B cell (primary cell): ENCODE measurements around the gene ZRSR2.

Source experiments
- EZH2 ChIP-seq: IDR thresholded peaks from 2 replicates; pipeline ENCODE4 v1.6.1; 2012; ENCODE audit warnings: borderline replicate concordance, low read depth, mild to moderate bottlenecking, moderate library complexity, low read length; ENCODE audit not compliant: insufficient read depth, poor library complexity, severe bottlenecking
- TF ChIP-seq, protein P1 (sequence below): fragments of 200-600 bp; IDR thresholded peaks from one replicate; pipeline ENCODE4 v1.8.0; 2022; ENCODE audit warnings: antibody characterized with exemption, mild to moderate bottlenecking

GRCh38 chrX:15808254-15808653 lies 18.0 kb downstream of the ZRSR2 start:
- TF ChIP-seq, protein P1, sequence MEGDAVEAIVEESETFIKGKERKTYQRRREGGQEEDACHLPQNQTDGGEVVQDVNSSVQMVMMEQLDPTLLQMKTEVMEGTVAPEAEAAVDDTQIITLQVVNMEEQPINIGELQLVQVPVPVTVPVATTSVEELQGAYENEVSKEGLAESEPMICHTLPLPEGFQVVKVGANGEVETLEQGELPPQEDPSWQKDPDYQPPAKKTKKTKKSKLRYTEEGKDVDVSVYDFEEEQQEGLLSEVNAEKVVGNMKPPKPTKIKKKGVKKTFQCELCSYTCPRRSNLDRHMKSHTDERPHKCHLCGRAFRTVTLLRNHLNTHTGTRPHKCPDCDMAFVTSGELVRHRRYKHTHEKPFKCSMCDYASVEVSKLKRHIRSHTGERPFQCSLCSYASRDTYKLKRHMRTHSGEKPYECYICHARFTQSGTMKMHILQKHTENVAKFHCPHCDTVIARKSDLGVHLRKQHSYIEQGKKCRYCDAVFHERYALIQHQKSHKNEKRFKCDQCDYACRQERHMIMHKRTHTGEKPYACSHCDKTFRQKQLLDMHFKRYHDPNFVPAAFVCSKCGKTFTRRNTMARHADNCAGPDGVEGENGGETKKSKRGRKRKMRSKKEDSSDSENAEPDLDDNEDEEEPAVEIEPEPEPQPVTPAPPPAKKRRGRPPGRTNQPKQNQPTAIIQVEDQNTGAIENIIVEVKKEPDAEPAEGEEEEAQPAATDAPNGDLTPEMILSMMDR, result no peak
- no peak for TF ChIP-seq EZH2
